Epithelial cell of esophagus (primary cell): ENCODE measurements around the gene DEXI.

Source experiments
- DNase-seq: peaks from one replicate; pipeline ENCODE4 v3.0.0; 2010; ENCODE audit warnings: low read depth
- H3K4me3 ChIP-seq: 2 replicates; pipeline ENCODE4 v1.5.1; 2011; ENCODE audit warnings: mild to moderate bottlenecking, low read length, control low read depth
- CTCF ChIP-seq: IDR thresholded peaks from 2 replicates; pipeline ENCODE4 v1.5.1; 2011; ENCODE audit warnings: low read depth, mild to moderate bottlenecking, low read length, control low read depth, inconsistent platforms; ENCODE audit not compliant: insufficient read depth; ENCODE audit errors: missing control alignments

The DEXI gene

GRCh38 chr16:10938796-10939648 is 3.2 kb downstream of the DEXI start:
- TF ChIP-seq CTCF = no peak
- no peak overlapping the region for H3K4me3 ChIP-seq
- no peak for DNase-seq

- TF ChIP-seq CTCF = no peak
- no peak overlapping the region for H3K4me3 ChIP-seq
- no peak for DNase-seq
These were observed 3.9 kb downstream of the DEXI start for GRCh38 chr16:10938321-10938720.

GRCh38 chr16:10937068-10937859 is 5.0 kb downstream of the DEXI start:
- TF ChIP-seq CTCF = no peak
- no peak for DNase-seq
- no peak overlapping the region for H3K4me3 ChIP-seq

GRCh38 chr16:10936272-10936984 is 5.8 kb downstream of the DEXI start:
- DNase-seq = no peak
- TF ChIP-seq CTCF = no peak
- H3K4me3 ChIP-seq = no peak overlapping the region

- no peak for DNase-seq
- TF ChIP-seq CTCF = no peak
- no peak overlapping the region for H3K4me3 ChIP-seq
These were observed 6.9 kb downstream of the DEXI start for GRCh38 chr16:10935226-10935915.

GRCh38 chr16:10934325-10935107 is 7.8 kb downstream of the DEXI start:
- no peak for DNase-seq
- TF ChIP-seq CTCF = no peak

More at GRCh38 chr16:10934325-10935107, 7.8 kb downstream of the DEXI start:
- H3K4me3 ChIP-seq = no peak overlapping the region
